ENCODE results near the gene DNAAF3. TPM values are rescaled to one million over a fixed set of nuclear protein-coding genes. Genes with fewer than 3 reads are reported as not detected.

Gene DNAAF3
- total and polyA plus RNA-seq, 2 donors from 2014 or later, result 5.1 to 11.4 TPM

GRCh38 chr19:55114566-55115145 lies 51.8 kb downstream of the DNAAF3 start:
- no peak overlapping the region for H3K4me3 ChIP-seq (ENCODE audit: low read length in 3 of 3)
- DNase-seq (peak in 2 of 5 donors; percentile 49 to 51), FAIRE-seq (no peak)
- TF ChIP-seq CTCF (IDR thresholded peaks at IDR 0.05; ENCODE audit: borderline replicate concordance, extremely low read depth, insufficient read depth), result no peak
- H3K27me3 ChIP-seq (ENCODE audit: control insufficient read depth, insufficient read depth, low read length), result no peaks in the 10 kb centered on the region
- H3K9me3 ChIP-seq (ENCODE audit: control insufficient read depth in 2 of 3, insufficient read depth in 1 of 3, low read length in 3 of 3), result no peaks in the 10 kb centered on the region
- intact Hi-C loops (cut with DNase I), result no loop called here
- peaks cover 0 to 4% (median 0%) of the 10 kb centered on the region in 3 donors for H3K36me3 ChIP-seq (ENCODE audit: control insufficient read depth in 2 of 3, insufficient read depth in 3 of 3, low read length in 3 of 3)
- H3K4me1 ChIP-seq (ENCODE audit: control insufficient read depth in 2 of 3, insufficient read depth in 2 of 3, low read depth in 1 of 3, low read length in 3 of 3), result peaks cover 0 to 26% (median 0%) of the 10 kb centered on the region in 3 donors
- peak overlapping the region; percentile 25 to 32 for H3K27ac ChIP-seq (ENCODE audit: low read depth in 2 of 2, low read length in 2 of 2)
- H3K9ac ChIP-seq (ENCODE audit: low read length in 3 of 3), result peak overlapping the region in 1 of 3 donors; percentile 46

DNA sequence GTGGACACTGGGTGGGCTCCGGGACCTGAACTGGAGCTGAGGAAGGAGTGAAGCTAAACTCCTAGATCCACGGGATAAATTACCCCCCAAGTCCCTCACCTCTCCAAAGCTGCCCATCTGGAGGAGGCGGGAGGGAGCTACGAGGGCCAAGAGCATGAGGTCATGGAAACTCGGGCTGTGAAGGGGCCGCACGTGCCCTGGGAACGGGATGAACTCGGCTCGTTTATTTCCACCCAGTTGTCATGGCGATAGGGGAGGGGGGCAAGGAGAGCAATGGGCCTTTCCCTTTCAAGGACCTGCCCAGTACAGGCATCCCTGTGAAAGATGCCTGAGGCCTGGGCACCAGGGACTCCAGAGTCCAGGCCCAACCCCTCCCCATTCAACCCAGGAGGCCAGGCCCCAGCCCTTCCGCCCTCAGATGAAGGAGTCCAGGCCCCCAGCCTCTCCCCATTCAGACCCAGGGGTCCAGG lies 52.8 kb downstream of the DNAAF3 start:
- DNase-seq (peak; percentile 95 to 98 (median 96)), FAIRE-seq (no peak)
- H3K27me3 ChIP-seq (ENCODE audit: control insufficient read depth, insufficient read depth, low read length), result no peaks in the 10 kb centered on the region
- peak overlapping the region; percentile 63 to 83 for H3K27ac ChIP-seq (ENCODE audit: low read depth in 2 of 2, low read length in 2 of 2)
- H3K4me1 ChIP-seq (ENCODE audit: control insufficient read depth in 2 of 3, insufficient read depth in 2 of 3, low read depth in 1 of 3, low read length in 3 of 3), result peaks cover 0 to 26% (median 0%) of the 10 kb centered on the region in 3 donors
- intact Hi-C loops (cut with DNase I), result no loop called here
- peak overlapping the region in 1 of 3 donors; percentile 29 for H3K9ac ChIP-seq (ENCODE audit: low read length in 3 of 3)
- H3K4me3 ChIP-seq (ENCODE audit: low read length in 3 of 3), result no peak overlapping the region
- TF ChIP-seq CTCF (IDR thresholded peaks at IDR 0.05; ENCODE audit: borderline replicate concordance, extremely low read depth, insufficient read depth), result no peak
- H3K9me3 ChIP-seq (ENCODE audit: control insufficient read depth in 2 of 3, insufficient read depth in 1 of 3, low read length in 3 of 3), result no peaks in the 10 kb centered on the region
- H3K36me3 ChIP-seq (ENCODE audit: control insufficient read depth in 2 of 3, insufficient read depth in 3 of 3, low read length in 3 of 3), result peaks cover 0 to 6% (median 4%) of the 10 kb centered on the region in 3 donors

DNA sequence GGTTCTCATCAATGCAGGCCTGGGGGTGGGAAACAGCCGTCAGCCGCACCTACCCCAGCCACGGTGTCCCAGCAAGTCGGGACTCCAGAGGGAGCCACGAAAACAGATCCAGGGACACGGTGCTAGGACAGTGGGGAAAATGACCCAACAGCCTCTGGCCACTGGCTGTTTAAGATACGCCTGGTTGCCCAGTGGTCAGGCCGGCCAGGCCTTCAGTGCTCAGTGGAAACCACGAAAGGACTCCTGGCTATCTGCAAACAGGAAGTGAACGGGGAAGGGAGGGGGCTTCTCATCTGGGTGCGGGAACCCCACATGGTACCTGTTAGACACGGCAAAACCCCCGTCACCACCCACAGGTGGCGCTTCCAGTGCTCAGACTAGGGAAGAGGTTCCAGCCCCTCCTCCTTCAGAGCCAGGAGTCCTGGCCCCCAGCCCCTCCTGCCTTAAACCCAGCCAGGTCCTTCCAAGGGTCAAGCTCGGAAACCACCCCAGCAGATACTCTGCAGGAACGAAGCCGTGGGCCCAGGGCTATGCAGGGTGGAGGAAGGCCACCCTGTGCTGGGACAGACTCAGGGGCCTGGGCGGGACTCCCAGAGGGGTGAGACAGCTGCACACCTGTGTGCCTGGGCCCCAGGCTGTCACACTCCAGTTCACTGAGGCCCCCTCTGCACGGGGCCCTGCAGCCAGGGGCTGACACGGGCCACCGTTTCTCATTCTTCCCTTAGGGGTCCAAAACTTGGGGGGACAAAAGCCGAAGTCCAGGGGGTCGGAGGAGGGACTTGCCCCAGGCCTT lies 53.4 kb downstream of the DNAAF3 start:
- Histone ChIP-seq H3K4me3 (ENCODE audit: low read length in 3 of 3) (no peak overlapping the region), H3K27me3 (ENCODE audit: control insufficient read depth, insufficient read depth, low read length) (no peaks in the 10 kb centered on the region), H3K4me1 (ENCODE audit: control insufficient read depth in 2 of 3, insufficient read depth in 2 of 3, low read depth in 1 of 3, low read length in 3 of 3) (peaks cover 0 to 21% (median 0%) of the 10 kb centered on the region in 3 donors), H3K27ac (ENCODE audit: low read depth in 2 of 2, low read length in 2 of 2) (peak overlapping the region; percentile 63 to 83), H3K9me3 (ENCODE audit: control insufficient read depth in 2 of 3, insufficient read depth in 1 of 3, low read length in 3 of 3) (no peaks in the 10 kb centered on the region), H3K9ac (ENCODE audit: low read length in 3 of 3) (peak overlapping the region in 1 of 3 donors; percentile 29), H3K36me3 (ENCODE audit: control insufficient read depth in 2 of 3, insufficient read depth in 3 of 3, low read length in 3 of 3) (peaks cover 0 to 6% (median 4%) of the 10 kb centered on the region in 3 donors)
- TF ChIP-seq CTCF (IDR thresholded peaks at IDR 0.05; ENCODE audit: borderline replicate concordance, extremely low read depth, insufficient read depth), result no peak
- peak; percentile 63 to 81 (median 66) for DNase-seq
- no peak for FAIRE-seq
- intact Hi-C loops (cut with DNase I), result no loop called here
